Measurements from ENCODE around the gene ZNF644.

- TF ChIP-seq CTCF (IDR thresholded peaks at IDR 0.05) (no peak), EZH2 (IDR thresholded peaks at IDR 0.05) (no peak)
These were observed 110.5 kb downstream of the ZNF644 start for GRCh38 chr1:90911353-90911752.

Measured in neural progenitor cell (in vitro differentiated cells).